Measurements from ENCODE around the gene H2BK1. TPM values are rescaled to one million over a fixed set of nuclear protein-coding genes. Genes with fewer than 3 reads are reported as not detected.
A peak's percentile ranks its signal among the peaks of the same experiment; 100 is the strongest.

H2BK1 gene
- total RNA-seq, 1 experiment from 2014 or later, result not detected

- H3K4me3 ChIP-seq (ENCODE audit: insufficient read depth, low read depth, low read length), result no peak overlapping the region
- DNase-seq, result peak; percentile 38
- peaks cover 15% of the 10 kb centered on the region for H3K27me3 ChIP-seq (ENCODE audit: control insufficient read depth, insufficient read depth, low read length)
- no peaks in the 10 kb centered on the region for H3K36me3 ChIP-seq (replicated peaks; ENCODE audit: control insufficient read depth, insufficient read depth, low read length)
Observed at GRCh38 chr7:151175047-151175792, 35.1 kb downstream of the H2BK1 start.

GRCh38 chr7:151174246-151175046 lies 35.8 kb downstream of the H2BK1 start:
- DNase-seq, result peak; percentile 85
- Histone ChIP-seq H3K27me3 (ENCODE audit: control insufficient read depth, insufficient read depth, low read length) (peaks cover 22% of the 10 kb centered on the region), H3K4me3 (ENCODE audit: insufficient read depth, low read depth, low read length) (no peak overlapping the region), H3K36me3 (replicated peaks; ENCODE audit: control insufficient read depth, insufficient read depth, low read length) (no peaks in the 10 kb centered on the region)

GRCh38 chr7:151173386-151174245 lies 36.7 kb downstream of the H2BK1 start:
- DNase-seq, result peak; percentile 49
- Histone ChIP-seq H3K27me3 (ENCODE audit: control insufficient read depth, insufficient read depth, low read length) (peaks cover 31% of the 10 kb centered on the region), H3K36me3 (replicated peaks; ENCODE audit: control insufficient read depth, insufficient read depth, low read length) (no peaks in the 10 kb centered on the region), H3K4me3 (ENCODE audit: insufficient read depth, low read depth, low read length) (no peak overlapping the region)

GRCh38 chr7:151172273-151173141 lies 37.8 kb downstream of the H2BK1 start:
- no peak overlapping the region for H3K4me3 ChIP-seq (ENCODE audit: insufficient read depth, low read depth, low read length)
- H3K36me3 ChIP-seq (replicated peaks; ENCODE audit: control insufficient read depth, insufficient read depth, low read length), result no peaks in the 10 kb centered on the region
- peak; percentile 95 for DNase-seq
- H3K27me3 ChIP-seq (ENCODE audit: control insufficient read depth, insufficient read depth, low read length), result peaks cover 40% of the 10 kb centered on the region

GRCh38 chr7:151168787-151169162 lies 41.5 kb downstream of the H2BK1 start:
- DNase-seq, result no peak
- Histone ChIP-seq H3K4me3 (ENCODE audit: insufficient read depth, low read depth, low read length) (no peak overlapping the region), H3K27me3 (ENCODE audit: control insufficient read depth, insufficient read depth, low read length) (peaks cover 73% of the 10 kb centered on the region), H3K36me3 (replicated peaks; ENCODE audit: control insufficient read depth, insufficient read depth, low read length) (no peaks in the 10 kb centered on the region)

- Histone ChIP-seq H3K4me3 (ENCODE audit: insufficient read depth, low read depth, low read length) (peak overlapping the region; percentile 48), H3K36me3 (replicated peaks; ENCODE audit: control insufficient read depth, insufficient read depth, low read length) (no peaks in the 10 kb centered on the region), H3K27me3 (ENCODE audit: control insufficient read depth, insufficient read depth, low read length) (peaks cover 75% of the 10 kb centered on the region)
- peak; percentile 96 for DNase-seq
Observed at GRCh38 chr7:151168003-151168786, 42.1 kb downstream of the H2BK1 start.

- peak; percentile 93 for DNase-seq
- H3K4me3 ChIP-seq (ENCODE audit: insufficient read depth, low read depth, low read length), result peak within 1 kb of the TSS; percentile 48
- H3K36me3 ChIP-seq (replicated peaks; ENCODE audit: control insufficient read depth, insufficient read depth, low read length), result no peaks in the 10 kb centered on the region
- H3K27me3 ChIP-seq (ENCODE audit: control insufficient read depth, insufficient read depth, low read length), result peaks cover 74% of the 10 kb centered on the region
Observed at GRCh38 chr7:151167197-151167961, 42.9 kb downstream of the H2BK1 start, which contains the start of gene GBX1. Gene GBX1, minus strand, starts transcription at chr7:151167694. Its CDS starts 146 bp downstream, at chr7:151167548.

GRCh38 chr7:151166629-151167196 lies 43.6 kb downstream of the H2BK1 start:
- H3K36me3 ChIP-seq (replicated peaks; ENCODE audit: control insufficient read depth, insufficient read depth, low read length), result no peaks in the 10 kb centered on the region
- peak; percentile 83 for DNase-seq
- peak overlapping the region; percentile 48 for H3K4me3 ChIP-seq (ENCODE audit: insufficient read depth, low read depth, low read length)
- peaks cover 71% of the 10 kb centered on the region for H3K27me3 ChIP-seq (ENCODE audit: control insufficient read depth, insufficient read depth, low read length)

GRCh38 chr7:151161757-151162156 lies 48.5 kb downstream of the H2BK1 start:
- Histone ChIP-seq H3K27me3 (ENCODE audit: control insufficient read depth, insufficient read depth, low read length) (peaks cover 38% of the 10 kb centered on the region), H3K36me3 (replicated peaks; ENCODE audit: control insufficient read depth, insufficient read depth, low read length) (no peaks in the 10 kb centered on the region), H3K4me3 (ENCODE audit: insufficient read depth, low read depth, low read length) (no peak overlapping the region)
- DNase-seq, result no peak

Other genes with a start within 250 kb of the H2BK1 start
- gene KCNH2, start 232.2 kb downstream of the H2BK1 start, total RNA-seq (2014; rRNA removed; shearing (Covaris generic)), result 9.3 and 9.5 TPM in 2 replicates
- gene NOS3, start 219.5 kb downstream of the H2BK1 start, total RNA-seq (2014; rRNA removed; shearing (Covaris generic)), result 15.5 and 16.5 TPM in 2 replicates
- 1.7 TPM in 2 replicates for gene ATG9B, start 186.0 kb downstream of the H2BK1 start, total RNA-seq (2014; rRNA removed; shearing (Covaris generic))
- 26.7 and 29.7 TPM in 2 replicates for gene ABCB8, start 182.0 kb downstream of the H2BK1 start, total RNA-seq (2014; rRNA removed; shearing (Covaris generic))
- 1.4 and 1.6 TPM in 2 replicates for gene ASIC3, start 162.0 kb downstream of the H2BK1 start, total RNA-seq (2014; rRNA removed; shearing (Covaris generic))
- 24.3 and 36.9 TPM in 2 replicates for gene CDK5, start 152.6 kb downstream of the H2BK1 start, total RNA-seq (2014; rRNA removed; shearing (Covaris generic))
- 85.7 and 105 TPM in 2 replicates for gene SLC4A2, start 150.9 kb downstream of the H2BK1 start, total RNA-seq (2014; rRNA removed; shearing (Covaris generic))
- gene FASTK, start 129.7 kb downstream of the H2BK1 start, total RNA-seq (2014; rRNA removed; shearing (Covaris generic)), result 58.4 and 86.3 TPM in 2 replicates
- gene TMUB1, start 127.0 kb downstream of the H2BK1 start, total RNA-seq (2014; rRNA removed; shearing (Covaris generic)), result 67.4 and 73.4 TPM in 2 replicates
- gene AGAP3, start 124.0 kb downstream of the H2BK1 start, total RNA-seq (2014; rRNA removed; shearing (Covaris generic)), result 63.3 and 76.0 TPM in 2 replicates
- gene GBX1, start 42.8 kb downstream of the H2BK1 start, total RNA-seq (2014; rRNA removed; shearing (Covaris generic)), result 0.62 TPM in 1 of 2 replicates, not detected in the other
- gene ASB10, start 23.2 kb downstream of the H2BK1 start, total RNA-seq (2014; rRNA removed; shearing (Covaris generic)), result not detected in 2 replicates
- gene ABCF2, start 16.7 kb upstream of the H2BK1 start, total RNA-seq (2014; rRNA removed; shearing (Covaris generic)), result 47.3 and 48.5 TPM in 2 replicates
- gene CHPF2, start 22.0 kb upstream of the H2BK1 start, total RNA-seq (2014; rRNA removed; shearing (Covaris generic)), result 24.7 and 25.0 TPM in 2 replicates
- gene SMARCD3, start 38.2 kb upstream of the H2BK1 start, total RNA-seq (2014; rRNA removed; shearing (Covaris generic)), result 7.2 and 23.6 TPM in 2 replicates
- 22.7 and 35.3 TPM in 2 replicates for gene NUB1, start 131.3 kb upstream of the H2BK1 start, total RNA-seq (2014; rRNA removed; shearing (Covaris generic))
- 40.6 and 40.8 TPM in 2 replicates for gene WDR86, start 199.6 kb upstream of the H2BK1 start, total RNA-seq (2014; rRNA removed; shearing (Covaris generic))
- gene CRYGN, start 229.7 kb upstream of the H2BK1 start, total RNA-seq (2014; rRNA removed; shearing (Covaris generic)), result 1.2 and 2.2 TPM in 2 replicates